ENCODE results near the gene KIF17.

- TF ChIP-seq CTCF (IDR thresholded peaks at IDR 0.05) = no peak
- TF ChIP-seq POLR2A (IDR thresholded peaks at IDR 0.05) = no peak
Measured at GRCh38 chr1:20666146-20666545, 51.7 kb downstream of the KIF17 start.
